Adrenal gland (tissue), 12 donors: ENCODE measurements around the gene RPL22. TPM values are rescaled to one million over a fixed set of nuclear protein-coding genes. Genes with fewer than 3 reads are reported as not detected.

Source experiments
- DNase-seq, 7 donors: peaks; one replicate each; pipeline ENCODE4 v3.0.0-alpha.2; 2019 to 2020
- H3K27ac ChIP-seq, 5 donors: fragments of 200-600 bp; sonication (generic) in 4 of 5; 1 replicate in 3 of 5; 2 replicates in 2 of 5; pipeline versions ENCODE4 v1.5.1 to v1.8.0; 2016 to 2020; ENCODE audit warnings: mild to moderate bottlenecking in 1 of 5
- H3K27me3 ChIP-seq: fragments of 200-600 bp; 2 replicates; pipeline ENCODE4 v1.8.0; 2021
- H3K36me3 ChIP-seq, 2 donors: fragments of 200-600 bp; replicated peaks in 1 of 2; 1 replicate in 1 of 2; 2 replicates in 1 of 2; pipeline versions ENCODE4 v1.5.1 to v1.8.0; 2018 to 2022
- H3K4me1 ChIP-seq, 2 donors: fragments of 200-600 bp; replicated peaks in 1 of 2; 1 replicate in 1 of 2; 2 replicates in 1 of 2; pipeline versions ENCODE4 v1.5.1 to v1.8.0; 2018 to 2021
- H3K4me3 ChIP-seq, 4 donors: fragments of 200-600 bp; sonication (generic) in 3 of 4; one replicate each; pipeline ENCODE4 v1.5.1; 2016 to 2018
- H3K9me3 ChIP-seq, 3 donors: fragments of 200-600 bp; sonication (generic) in 1 of 3; replicated peaks in 1 of 3; 1 replicate in 2 of 3; 2 replicates in 1 of 3; pipeline versions ENCODE4 v1.5.1 to v1.8.0; 2016 to 2021
- CTCF ChIP-seq, 6 experiments: fragments of 450-650 bp in 4 of 6; fragments of 200-600 bp in 2 of 6; sonication (generic) in 1 of 6; IDR thresholded peaks; 1 replicate in 5 of 6; 2 replicates in 1 of 6; pipeline versions ENCODE4 v1.5.1 to v1.8.0; 2016 to 2021; ENCODE audit warnings: antibody characterized with exemption in 6 of 6, mild to moderate bottlenecking in 2 of 6, moderate library complexity in 1 of 6
- POLR2A ChIP-seq, 2 donors: fragments of 450-650 bp; IDR thresholded peaks; one replicate each; pipeline ENCODE4 v1.6.1; 2017; ENCODE audit warnings: antibody characterized with exemption in 2 of 2, mild to moderate bottlenecking in 2 of 2, moderate library complexity in 1 of 2
- WGBS, 4 donors: extraction: QIAGEN DNeasy Blood & Tissue Kit in 2 of 4; methylation state at CpG; one replicate each; pipeline versions ENCODE4 v1.1.5 to v1.1.7; 2013 to 2017; 5-methylcytosine and 5-hydroxymethylcytosine counted together
- intact Hi-C, 2 donors: fragments of 100-400 bp; cut with DNase I; formaldehyde crosslinking; loops; one replicate each; pipeline versions ENCODE4 v1.14.1 to v1.15.0; 2022 to 2023
- polyA plus RNA-seq, 3 donors: library from polyadenylated mRNA; stranded (reverse); fragments of 200-250 nt in 2 of 3; fragments of 350-450 nt in 1 of 3; fragmentation: Illumina TruSeq in 1 of 3; extraction: RNeasy Lipid Tissue Mini Kit (QIAGEN cat#74804) in 1 of 3; gene quantifications; one replicate each; pipeline ENCODE4 v1.2.3, GENCODE V29; 2013 to 2014
- total RNA-seq, 9 donors: library from RNA; depleted of rRNA in 4 of 9; stranded (reverse); fragments of >200 nt in 4 of 9; fragments of 120-200 nt in 1 of 9; fragmentation: NEBNext Ultra II Directional in 1 of 9; extraction: Animal tissue kit (Norgen Biotek cat#: 25700) in 1 of 9; gene quantifications; one replicate each; pipeline versions ENCODE4 v1.1.0 to v1.2.4, GENCODE V29; 2013 to 2023
- donor health status: healthy with polysubstance abuse.
- donor health status: Bipolar disorder and iron deficiency.
- donor health status: DM: yes; HTN: yes; CAD: no.
- donor health status: DM: no; HTN: no; CAD: no.
- donor health status: DM: no; HTN: no; CAD: no.
- donor health status: DM: yes; HTN: yes; CAD: no.

The RPL22 gene
- total and polyA plus RNA-seq, 12 donors: 78.5 to 898 (median 305) TPM

DNA sequence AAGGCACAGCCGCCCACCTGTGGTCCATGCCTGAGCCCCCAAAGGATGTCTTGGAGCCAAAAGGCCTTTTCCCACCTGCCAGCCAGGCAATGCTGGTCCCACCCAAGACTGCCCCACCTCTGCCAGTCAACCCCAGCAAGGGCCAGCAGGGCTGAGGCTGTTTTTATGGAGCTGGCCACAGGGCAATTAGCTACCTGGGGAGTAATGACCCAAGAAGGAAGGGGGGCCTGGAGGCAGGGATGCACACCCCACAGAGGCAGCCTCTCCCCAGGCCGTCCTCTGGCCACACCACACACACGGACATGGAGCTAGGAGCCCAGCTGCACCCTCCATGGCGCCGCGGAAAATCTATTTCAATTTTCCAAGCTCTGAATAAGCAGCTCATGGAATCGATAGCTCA lies 46.5 kb downstream of the RPL22 start:
- peaks cover 4% of the 10 kb centered on the region for H3K27me3 ChIP-seq
- H3K9me3 ChIP-seq: no peaks in the 10 kb centered on the region
- no peaks in the 10 kb centered on the region for H3K4me1 ChIP-seq
- no peaks in the 10 kb centered on the region for H3K36me3 ChIP-seq
- DNase-seq: no peak
- H3K4me3 ChIP-seq: no peak overlapping the region
- no peak overlapping the region for H3K27ac ChIP-seq
- intact Hi-C loops: no loop called here
- WGBS, 4 donors: 70 to 98% (median 77%) methylated on average over 5 to 7 of the region's 7 CpGs
- TF ChIP-seq POLR2A (IDR thresholded peaks at IDR 0.05) (no peak), CTCF (IDR thresholded peaks at IDR 0.05) (no peak)

- H3K27me3 ChIP-seq: peaks cover 8% of the 10 kb centered on the region
- 75 to 80% (median 78%) methylated on average over 11 of the region's 11 CpGs for WGBS, 4 donors
- TF ChIP-seq CTCF (IDR thresholded peaks at IDR 0.05) (no peak), POLR2A (IDR thresholded peaks at IDR 0.05) (no peak)
- H3K4me1 ChIP-seq: no peaks in the 10 kb centered on the region
- no peak overlapping the region for H3K27ac ChIP-seq
- intact Hi-C loops: no loop called here
- no peaks in the 10 kb centered on the region for H3K9me3 ChIP-seq
- H3K4me3 ChIP-seq: no peak overlapping the region
- no peaks in the 10 kb centered on the region for H3K36me3 ChIP-seq
- no peak for DNase-seq
Measured at GRCh38 chr1:6152181-6152580, 47.2 kb downstream of the RPL22 start.

- intact Hi-C loops: no loop called here
- WGBS, 4 donors: 87 to 100% (median 95%) methylated on average over 1 to 9 of the region's 9 CpGs
- H3K9me3 ChIP-seq: no peaks in the 10 kb centered on the region
Measured at GRCh38 chr1:6151291-6151822, 48.0 kb downstream of the RPL22 start.

More at GRCh38 chr1:6151291-6151822, 48.0 kb downstream of the RPL22 start:
- Histone ChIP-seq H3K4me1 (no peaks in the 10 kb centered on the region), H3K36me3 (no peaks in the 10 kb centered on the region), H3K4me3 (no peak overlapping the region), H3K27ac (no peak overlapping the region), H3K27me3 (peaks cover 15% of the 10 kb centered on the region)
- TF ChIP-seq CTCF (IDR thresholded peaks at IDR 0.05): no peak
- TF ChIP-seq POLR2A (IDR thresholded peaks at IDR 0.05): no peak
- no peak for DNase-seq
